NCI-H345 treated with DMSO at 0.1 percent for 48 hours (cell line): ENCODE data around the gene GNG12.
A peak's percentile ranks its signal among the peaks of the same experiment; 100 is the strongest.
"Not testable (repeated sequence)": the region's sequence is repeated elsewhere in the genome, so short reads cannot be mapped to it uniquely, and the experiment has no call there.

ENCODE experiments used
- DNase-seq: peaks from one replicate; lab custom pipeline; 2025; ENCODE audit not compliant: unreplicated experiment; lab: John Stamatoyannopoulos, UW

The GNG12 gene

DNA sequence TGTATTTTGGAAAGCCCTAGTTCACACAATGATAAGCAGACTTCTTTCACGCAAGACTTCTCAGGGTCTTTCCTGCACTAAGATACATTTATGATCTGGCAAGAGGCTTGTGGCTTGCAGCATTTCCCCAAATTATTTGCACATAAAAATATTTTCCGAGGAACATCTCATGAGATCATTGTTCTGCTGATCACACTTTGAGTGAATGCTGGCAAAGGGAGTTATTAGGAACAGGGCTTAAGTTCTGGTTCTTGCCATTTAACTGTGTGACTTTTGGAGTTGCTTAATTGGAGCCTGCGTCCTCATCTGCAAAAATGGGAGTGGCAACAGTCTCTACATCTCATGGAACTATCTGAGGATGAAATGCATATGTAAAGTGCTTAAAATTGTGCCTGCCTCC is 98.1 kb downstream of the GNG12 start:
- no peak for DNase-seq

- DNase-seq: no peak
Observed at GRCh38 chr1:67734323-67734690, 99.0 kb downstream of the GNG12 start.

DNA sequence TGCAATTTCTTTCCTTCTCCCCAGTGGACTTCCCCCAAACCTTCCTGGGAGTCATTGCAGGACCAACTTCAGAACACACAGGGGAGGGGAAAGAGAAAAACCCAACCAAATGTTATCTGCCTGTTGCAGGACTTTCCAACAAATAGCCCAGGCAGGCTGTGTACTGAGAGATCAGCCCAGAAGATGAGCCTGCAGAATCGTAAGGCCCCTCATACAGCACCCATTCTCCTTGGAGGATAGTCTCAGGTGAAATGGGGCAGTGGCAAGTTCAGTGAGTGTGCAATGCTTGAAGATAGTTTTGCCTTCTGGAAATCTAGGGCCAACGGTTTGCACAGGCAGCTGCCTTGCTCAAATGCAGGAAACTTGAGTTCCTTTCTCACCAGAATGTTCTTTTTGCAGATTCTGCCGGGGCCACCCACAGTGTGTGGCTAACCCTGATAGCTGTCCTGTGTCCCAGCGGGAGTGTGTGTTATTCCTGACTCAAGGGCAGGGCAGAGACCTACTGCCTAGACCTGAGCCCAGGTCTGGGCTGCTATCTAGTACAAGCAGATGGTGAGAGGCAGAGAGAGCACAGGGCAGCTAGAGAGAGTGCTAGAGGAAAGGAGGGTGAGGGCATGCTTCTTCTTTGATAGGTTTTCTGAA is 99.5 kb downstream of the GNG12 start:
- no peak for DNase-seq

GRCh38 chr1:67732750-67733151 is 100.5 kb downstream of the GNG12 start:
- DNase-seq: no peak

- no peak for DNase-seq
Observed at GRCh38 chr1:67731322-67731721, 101.9 kb downstream of the GNG12 start.

- DNase-seq: not testable (repeated sequence)
Observed at GRCh38 chr1:67730312-67730711, 103.0 kb downstream of the GNG12 start.

- no peak for DNase-seq
Observed at GRCh38 chr1:67729872-67730271, 103.4 kb downstream of the GNG12 start.

- no peak for DNase-seq
Observed at GRCh38 chr1:67726224-67726623, 107.0 kb downstream of the GNG12 start.

GRCh38 chr1:67724928-67725560 is 108.2 kb downstream of the GNG12 start:
- no peak for DNase-seq

DNA sequence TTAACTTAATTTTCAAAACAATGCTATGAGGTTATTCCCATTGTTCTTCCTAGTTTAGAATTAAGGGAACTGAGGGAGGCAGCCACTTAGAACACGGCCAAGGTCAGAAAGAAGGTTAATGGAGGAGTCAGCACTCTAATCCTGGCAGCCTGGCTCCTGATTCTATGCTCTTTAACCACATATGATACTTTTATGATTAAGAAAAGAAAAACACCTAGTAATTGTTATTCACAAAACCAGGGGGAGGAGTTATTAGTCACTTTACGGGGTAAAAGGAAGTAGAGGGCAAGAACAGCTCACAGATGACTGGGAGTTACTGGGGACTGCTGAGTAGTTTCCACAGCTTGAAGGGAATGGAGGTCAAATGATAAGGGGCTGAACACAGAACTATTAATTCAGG is 109.6 kb downstream of the GNG12 start:
- DNase-seq: no peak

DNA sequence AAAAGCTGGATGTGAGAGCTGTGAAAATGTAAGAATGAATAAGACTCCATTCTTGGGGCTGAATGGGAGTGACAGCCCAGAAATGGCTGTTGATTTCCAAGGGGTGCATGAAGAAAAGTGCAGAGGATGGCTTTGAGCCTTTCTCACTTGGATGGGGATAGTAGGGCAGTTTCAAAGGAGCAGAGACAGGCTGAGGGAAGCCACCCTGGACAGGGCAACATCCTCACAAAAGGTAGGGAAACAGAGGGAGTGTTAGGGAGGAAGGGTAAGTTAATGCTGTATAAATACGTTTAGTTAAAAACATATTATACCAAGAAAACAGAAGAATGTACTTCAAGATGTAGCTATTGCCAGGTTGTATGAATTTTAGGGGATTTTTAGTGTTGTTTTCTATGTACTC is 110.1 kb downstream of the GNG12 start:
- DNase-seq: no peak

- DNase-seq: no peak
Observed at GRCh38 chr1:67722292-67722944, 110.8 kb downstream of the GNG12 start.

GRCh38 chr1:67721650-67722291 is 111.5 kb downstream of the GNG12 start:
- no peak for DNase-seq

DNA sequence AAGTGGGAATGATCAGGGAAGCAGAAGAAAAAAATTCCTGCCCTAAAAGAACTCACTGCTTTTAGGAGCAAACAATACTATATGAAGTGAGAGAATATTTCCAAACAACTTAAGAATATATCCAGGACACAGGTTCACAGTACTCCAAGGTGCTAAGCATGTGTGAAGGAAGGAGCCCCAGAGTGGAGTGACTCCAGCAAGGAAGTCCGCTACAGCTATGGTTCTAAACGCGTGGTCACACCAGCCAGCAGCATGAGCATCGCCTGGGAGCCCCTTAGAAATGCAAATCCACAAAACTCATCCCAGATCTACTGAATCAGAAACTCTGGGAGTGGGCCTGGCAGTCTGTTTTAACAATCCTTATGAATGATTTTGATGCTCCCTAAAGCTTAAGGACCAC is 112.2 kb downstream of the GNG12 start:
- no peak for DNase-seq

GRCh38 chr1:67719329-67720196 is 113.7 kb downstream of the GNG12 start:
- no peak for DNase-seq

- no peak for DNase-seq
Observed at GRCh38 chr1:67717876-67718275, 115.4 kb downstream of the GNG12 start.

DNA sequence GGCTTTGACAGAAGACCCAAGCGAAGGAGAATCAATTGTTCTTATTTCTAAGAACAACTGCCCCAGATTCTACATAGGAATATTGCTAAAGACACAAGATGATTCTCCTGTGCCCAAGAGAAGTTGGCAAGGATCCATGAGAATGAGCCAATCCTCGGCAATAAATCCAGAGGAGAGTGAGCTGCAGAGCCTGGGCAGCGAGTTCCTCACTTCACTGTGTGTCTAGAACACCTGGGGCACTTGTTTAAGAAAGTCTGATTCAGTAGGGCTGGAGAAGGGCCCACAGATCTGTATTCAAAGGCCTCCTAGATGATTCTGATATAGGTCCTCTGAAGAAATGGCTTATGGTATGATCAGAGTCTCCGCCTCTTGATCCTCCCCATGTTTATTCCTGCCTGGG is 116.5 kb downstream of the GNG12 start:
- DNase-seq: no peak

DNA sequence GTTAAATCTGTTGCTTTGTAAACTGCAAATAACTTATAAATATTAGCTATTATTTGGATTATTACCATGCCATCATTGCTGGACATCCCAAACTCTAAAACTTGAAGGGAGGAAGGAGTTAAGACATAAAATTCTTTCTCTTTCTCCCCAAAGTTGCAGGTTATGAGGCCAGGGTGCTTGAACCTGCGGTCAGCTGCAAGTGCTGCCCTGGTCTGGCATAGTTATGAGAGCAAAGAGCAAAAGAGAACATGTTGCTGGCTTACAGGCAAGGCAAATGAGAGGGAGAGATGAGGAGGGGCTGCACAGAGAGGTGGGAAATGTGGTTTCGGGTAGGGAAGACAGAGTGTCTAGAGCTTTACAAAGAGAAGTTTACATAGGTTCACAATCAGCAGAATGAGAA is 117.4 kb downstream of the GNG12 start:
- DNase-seq: no peak

DNA sequence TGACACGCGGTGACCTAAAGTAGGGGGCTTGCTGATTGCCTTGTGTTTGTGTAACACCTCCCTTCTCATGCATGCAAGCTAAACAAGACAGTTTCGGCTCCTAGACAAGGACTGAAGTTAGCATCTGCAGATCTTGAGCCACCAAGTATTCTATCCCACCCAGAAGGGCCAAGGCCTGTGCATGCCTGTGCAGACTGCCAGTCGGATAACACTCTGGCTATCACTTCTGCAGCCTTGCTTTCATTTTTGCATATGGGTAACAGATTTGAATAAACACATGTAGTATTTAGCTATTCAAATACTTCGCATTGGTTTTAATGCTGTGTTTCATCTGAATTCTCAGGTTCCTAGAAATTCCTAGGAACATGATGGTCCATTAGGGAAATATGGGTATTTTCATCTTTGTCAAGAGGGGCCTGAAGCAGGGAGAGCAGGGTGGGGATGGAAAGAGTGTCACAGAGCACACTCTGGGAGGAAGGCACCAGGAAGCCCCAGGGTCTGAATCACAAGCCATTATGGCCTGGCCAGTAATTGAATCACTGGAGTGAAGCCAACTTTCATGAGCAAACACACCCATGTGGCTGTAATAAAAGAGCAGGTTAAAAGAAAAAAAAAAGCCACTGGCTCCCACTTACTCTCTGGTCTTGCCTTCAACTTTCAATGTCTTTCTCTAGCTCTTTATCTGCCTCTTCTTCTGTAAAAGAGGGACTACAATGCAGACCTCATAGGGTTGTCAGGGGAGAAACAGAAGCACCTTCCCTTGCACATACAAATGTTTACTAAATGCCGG is 120.0 kb downstream of the GNG12 start:
- DNase-seq: peak; percentile 83

GRCh38 chr1:67711855-67712212 is 121.4 kb downstream of the GNG12 start:
- DNase-seq: no peak
